NCI-H1436 treated with DMSO at 0.1 percent for 48 hours (cell line): ENCODE data around the gene SDF2L1.
A peak's percentile ranks its signal among the peaks of the same experiment; 100 is the strongest.
"Not testable (repeated sequence)": the region's sequence is repeated elsewhere in the genome, so short reads cannot be mapped to it uniquely, and the experiment has no call there.

Experiments
- DNase-seq: peaks from one replicate; lab custom pipeline; 2025; lab: John Stamatoyannopoulos, UW

The SDF2L1 gene

GRCh38 chr22:21636629-21637218 is 5.4 kb upstream of the SDF2L1 start:
- no peak for DNase-seq

GRCh38 chr22:21637450-21637849 is 4.7 kb upstream of the SDF2L1 start:
- DNase-seq, result not testable (repeated sequence)

GRCh38 chr22:21639359-21639758 is 2.7 kb upstream of the SDF2L1 start:
- DNase-seq, result no peak

GRCh38 chr22:21640810-21641209 is 1.3 kb upstream of the SDF2L1 start:
- DNase-seq, result no peak

GRCh38 chr22:21641417-21641788 is 699 bp upstream of the SDF2L1 start:
- no peak for DNase-seq

GRCh38 chr22:21642584-21643448 is 714 bp downstream of the SDF2L1 start:
- DNase-seq, result no peak

GRCh38 chr22:21643533-21644357 is 1.6 kb downstream of the SDF2L1 start:
- DNase-seq, result no peak

- DNase-seq, result not testable (repeated sequence)
Observed at GRCh38 chr22:21645513-21645912, 3.4 kb downstream of the SDF2L1 start.

GRCh38 chr22:21646608-21647590 is 4.8 kb downstream of the SDF2L1 start:
- peak; percentile 64 for DNase-seq

- DNase-seq, result no peak
Observed at GRCh38 chr22:21650280-21650679, 8.2 kb downstream of the SDF2L1 start.

GRCh38 chr22:21650823-21651520 is 8.9 kb downstream of the SDF2L1 start:
- DNase-seq, result no peak

- DNase-seq, result no peak
Observed at GRCh38 chr22:21651521-21652009, 9.5 kb downstream of the SDF2L1 start.

- DNase-seq, result peak; percentile 55
Observed at GRCh38 chr22:21652010-21652546, 10.0 kb downstream of the SDF2L1 start.

- no peak for DNase-seq
Observed at GRCh38 chr22:21652547-21653545, 10.7 kb downstream of the SDF2L1 start.

- DNase-seq, result no peak
Observed at GRCh38 chr22:21657020-21657359, 14.9 kb downstream of the SDF2L1 start.

GRCh38 chr22:21657360-21658032 is 15.4 kb downstream of the SDF2L1 start:
- DNase-seq, result peak; percentile 53

GRCh38 chr22:21659864-21660525 is 17.9 kb downstream of the SDF2L1 start:
- no peak for DNase-seq

GRCh38 chr22:21660904-21661303 is 18.8 kb downstream of the SDF2L1 start:
- no peak for DNase-seq
